AG09309 (cell line): ENCODE data around the gene KITLG.

ENCODE experiments used
- DNase-seq: peaks from one replicate; pipeline ENCODE4 v3.0.0-alpha.2; 2010; ENCODE audit warnings: low read depth
- H3K4me3 ChIP-seq: 2 replicates; pipeline ENCODE4 v1.5.1; 2011; ENCODE audit warnings: mild to moderate bottlenecking, low read depth, low read length, moderate library complexity; ENCODE audit not compliant: control insufficient read depth
- TF ChIP-seq, protein P1 (sequence below): IDR thresholded peaks from 2 replicates; pipeline ENCODE4 v1.5.1; 2011; ENCODE audit warnings: mild to moderate bottlenecking, low read depth, low read length, inconsistent platforms; ENCODE audit not compliant: insufficient read depth, control insufficient read depth; ENCODE audit errors: missing control alignments

The KITLG gene

DNA sequence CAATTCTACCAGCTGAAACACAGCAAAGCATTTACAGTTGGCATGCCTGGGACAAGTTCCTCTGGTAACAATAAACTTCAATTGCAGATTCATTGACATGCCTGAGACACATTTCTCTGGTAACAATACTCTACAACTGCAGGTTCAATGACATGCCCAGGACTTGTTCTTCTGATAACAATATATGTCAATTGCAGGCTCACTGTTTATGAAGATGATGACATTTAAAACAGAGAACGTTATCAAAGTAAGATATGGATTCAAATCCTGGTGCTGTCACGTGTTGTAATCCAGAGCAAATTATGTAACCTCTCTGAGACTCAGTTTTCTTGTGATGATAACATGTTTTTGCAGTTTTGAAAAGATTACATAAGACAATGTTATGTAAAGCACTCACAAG, 20.5 kb downstream of the KITLG start:
- no peak for DNase-seq
- no peak overlapping the region for H3K4me3 ChIP-seq
- TF ChIP-seq, protein P1, sequence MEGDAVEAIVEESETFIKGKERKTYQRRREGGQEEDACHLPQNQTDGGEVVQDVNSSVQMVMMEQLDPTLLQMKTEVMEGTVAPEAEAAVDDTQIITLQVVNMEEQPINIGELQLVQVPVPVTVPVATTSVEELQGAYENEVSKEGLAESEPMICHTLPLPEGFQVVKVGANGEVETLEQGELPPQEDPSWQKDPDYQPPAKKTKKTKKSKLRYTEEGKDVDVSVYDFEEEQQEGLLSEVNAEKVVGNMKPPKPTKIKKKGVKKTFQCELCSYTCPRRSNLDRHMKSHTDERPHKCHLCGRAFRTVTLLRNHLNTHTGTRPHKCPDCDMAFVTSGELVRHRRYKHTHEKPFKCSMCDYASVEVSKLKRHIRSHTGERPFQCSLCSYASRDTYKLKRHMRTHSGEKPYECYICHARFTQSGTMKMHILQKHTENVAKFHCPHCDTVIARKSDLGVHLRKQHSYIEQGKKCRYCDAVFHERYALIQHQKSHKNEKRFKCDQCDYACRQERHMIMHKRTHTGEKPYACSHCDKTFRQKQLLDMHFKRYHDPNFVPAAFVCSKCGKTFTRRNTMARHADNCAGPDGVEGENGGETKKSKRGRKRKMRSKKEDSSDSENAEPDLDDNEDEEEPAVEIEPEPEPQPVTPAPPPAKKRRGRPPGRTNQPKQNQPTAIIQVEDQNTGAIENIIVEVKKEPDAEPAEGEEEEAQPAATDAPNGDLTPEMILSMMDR: no peak

GRCh38 chr12:88559199-88559598, 21.1 kb downstream of the KITLG start:
- no peak overlapping the region for H3K4me3 ChIP-seq
- DNase-seq: no peak
- TF ChIP-seq, protein P1: no peak

GRCh38 chr12:88558340-88558867, 21.9 kb downstream of the KITLG start:
- TF ChIP-seq, protein P1: no peak
- no peak for DNase-seq

DNA sequence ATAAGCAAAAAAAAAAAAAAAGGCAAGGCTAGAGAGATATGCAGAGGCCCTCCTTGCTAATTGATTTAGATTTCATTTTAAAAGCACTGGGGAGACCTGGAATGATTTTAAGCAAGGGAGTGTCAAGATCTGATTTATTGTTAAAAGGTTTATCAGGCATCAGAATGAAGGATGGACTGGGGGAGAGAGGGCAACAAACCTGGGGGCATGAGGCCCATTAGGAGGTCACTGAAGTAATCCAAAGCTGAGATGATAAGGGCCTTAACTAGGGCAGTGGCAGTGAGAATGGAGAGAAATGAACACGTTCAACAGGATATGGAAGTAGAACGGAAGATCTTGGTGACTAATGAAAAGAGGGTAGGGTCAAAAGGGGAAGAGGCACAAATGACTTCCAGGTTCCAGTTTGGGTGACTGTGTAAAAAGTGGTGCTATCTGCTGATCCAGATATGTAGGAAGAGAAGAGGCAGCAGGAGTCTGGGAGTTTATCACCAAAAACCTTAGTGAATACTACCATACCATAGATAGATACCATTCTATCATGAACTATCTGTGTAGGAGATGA, 24.0 kb downstream of the KITLG start:
- no peak for DNase-seq
- H3K4me3 ChIP-seq: no peak overlapping the region
- TF ChIP-seq, protein P1: no peak

More at GRCh38 chr12:88558340-88558867, 21.9 kb downstream of the KITLG start:
- no peak overlapping the region for H3K4me3 ChIP-seq

DNA sequence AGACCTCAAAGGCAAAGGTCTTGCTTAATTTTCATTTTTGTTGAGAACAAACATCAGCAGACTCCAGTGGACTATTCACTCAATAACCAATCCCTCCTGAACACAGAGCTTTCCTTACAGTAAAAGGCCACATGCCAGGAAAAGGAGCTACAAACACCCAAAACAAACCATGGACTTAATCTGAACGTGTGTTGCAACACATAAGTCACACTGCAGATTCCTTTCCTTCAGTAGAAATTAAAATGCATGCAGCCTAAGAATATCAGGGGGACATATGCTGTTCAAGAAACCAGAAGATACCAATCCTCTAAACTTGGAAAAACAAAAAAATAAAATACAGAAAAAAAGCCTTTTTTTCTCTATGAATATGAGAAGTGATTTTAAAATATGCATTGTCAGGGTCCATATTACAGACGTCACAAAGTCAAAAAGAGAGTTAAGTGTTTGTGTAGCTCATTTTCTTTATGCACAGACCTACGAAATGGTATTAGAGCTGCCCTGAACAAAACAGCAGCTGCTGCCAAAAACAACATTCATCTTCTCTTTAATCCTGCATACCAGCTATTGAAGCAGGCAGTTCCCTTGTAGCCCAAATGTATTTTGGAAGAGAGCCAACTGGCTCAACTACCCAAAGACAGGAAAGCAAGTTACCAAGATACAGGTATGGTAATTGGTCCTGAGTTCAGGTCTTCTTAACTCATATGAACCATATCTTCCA, 26.2 kb downstream of the KITLG start:
- H3K4me3 ChIP-seq: no peak overlapping the region
- peak; percentile 71 for DNase-seq

DNA sequence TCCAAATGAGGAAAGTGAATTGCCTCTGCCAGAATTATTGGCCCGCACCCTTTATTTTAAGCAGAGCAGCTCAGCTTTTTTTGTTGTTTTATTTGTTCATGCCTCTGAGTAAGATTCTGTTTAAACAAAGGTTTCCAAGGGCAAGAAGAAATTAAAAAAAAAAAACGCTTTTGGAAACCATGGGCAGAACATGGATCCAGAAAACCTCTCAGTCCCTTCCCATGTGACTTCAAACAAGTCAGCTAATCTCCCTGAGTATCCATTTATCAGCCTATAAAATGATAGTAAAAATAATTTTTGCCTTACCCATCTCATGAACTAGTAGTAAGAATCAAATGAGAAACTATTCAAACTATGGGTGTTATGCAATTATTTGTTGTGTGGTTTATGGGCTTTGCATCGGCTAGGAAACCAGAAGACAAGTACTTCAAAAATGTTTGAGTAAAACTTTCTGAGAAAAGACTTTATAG, 27.6 kb downstream of the KITLG start:
- DNase-seq: peak; percentile 91
- H3K4me3 ChIP-seq: no peak overlapping the region
- TF ChIP-seq, protein P1: no peak

More for the DNA sequence above, 26.2 kb downstream of the KITLG start:
- TF ChIP-seq, protein P1: no peak
